ENCODE results near the gene LPGAT1.
"Not testable (repeated sequence)": the region's sequence is repeated elsewhere in the genome, so short reads cannot be mapped to it uniquely, and the experiment has no call there.

DNA sequence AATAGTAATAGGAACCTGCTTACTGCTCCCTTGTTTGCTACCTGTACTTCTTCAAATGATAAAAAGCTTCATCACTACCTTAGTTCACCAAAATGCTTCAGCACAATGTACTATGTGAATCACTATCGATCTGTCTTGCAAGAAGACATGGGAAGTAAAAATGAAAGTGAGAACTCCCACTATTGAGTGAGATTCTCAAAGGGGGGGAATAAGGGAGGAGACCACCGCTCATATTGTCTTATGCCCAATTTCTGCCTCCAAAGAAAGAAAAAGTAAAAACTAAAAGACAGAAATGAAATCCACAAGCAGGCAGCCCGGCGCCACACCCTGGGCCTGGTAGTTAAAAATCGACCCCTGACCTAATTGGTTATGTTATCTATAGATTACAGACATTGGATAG, 136.7 kb downstream of the LPGAT1 start:
- TF ChIP-seq CTCF (conservative IDR thresholded peaks at IDR 0.05); EZH2 (IDR thresholded peaks at IDR 0.05; ENCODE audit: low read depth): not testable (repeated sequence)

All from PC-9 (cell line).